Measurements from ENCODE around the gene AKR1B15. TPM values are rescaled to one million over a fixed set of nuclear protein-coding genes. Genes with fewer than 3 reads are reported as not detected.

AKR1B15 gene
- total RNA-seq, 6 experiments from 2014 or later, result not detected

- Mint-ChIP-seq H3K9me3 (no peaks in the 10 kb centered on the region), H3K27ac (peak overlapping the region; percentile 29; the same call in 1 of the 2 replicates), H3K4me3 (no peak overlapping the region), H3K36me3 (ENCODE audit: low read depth) (no peaks in the 10 kb centered on the region), H3K4me1 (ENCODE audit: low read depth) (peaks cover 62% of the 10 kb centered on the region), H3K27me3 (ENCODE audit: insufficient read depth) (no peaks in the 10 kb centered on the region)
- DNase-seq, result no peak
- TF ChIP-seq CTCF (IDR thresholded peaks at IDR 0.05), result no peak
Observed at GRCh38 chr7:134622303-134622995, 73.5 kb downstream of the AKR1B15 start.

- H3K27me3 Mint-ChIP-seq (ENCODE audit: insufficient read depth), result no peaks in the 10 kb centered on the region
- H3K36me3 Mint-ChIP-seq (ENCODE audit: low read depth), result no peaks in the 10 kb centered on the region
- no peak overlapping the region for H3K27ac Mint-ChIP-seq
- DNase-seq, result no peak
- TF ChIP-seq CTCF (IDR thresholded peaks at IDR 0.05), result no peak
- H3K4me1 Mint-ChIP-seq (ENCODE audit: low read depth), result peaks cover 54% of the 10 kb centered on the region
- no peaks in the 10 kb centered on the region for H3K9me3 Mint-ChIP-seq
- no peak overlapping the region for H3K4me3 Mint-ChIP-seq
Observed at GRCh38 chr7:134623193-134623592, 74.3 kb downstream of the AKR1B15 start.

GRCh38 chr7:134625550-134625949 is 76.6 kb downstream of the AKR1B15 start:
- no peak overlapping the region for H3K4me3 Mint-ChIP-seq
- no peaks in the 10 kb centered on the region for H3K36me3 Mint-ChIP-seq (ENCODE audit: low read depth)
- H3K4me1 Mint-ChIP-seq (ENCODE audit: low read depth), result peaks cover 44% of the 10 kb centered on the region
- H3K9me3 Mint-ChIP-seq, result no peaks in the 10 kb centered on the region
- peak overlapping the region; percentile 63 for H3K27ac Mint-ChIP-seq
- no peaks in the 10 kb centered on the region for H3K27me3 Mint-ChIP-seq (ENCODE audit: insufficient read depth)
- no peak for TF ChIP-seq CTCF (IDR thresholded peaks at IDR 0.05)
- DNase-seq, result peak; percentile 89

GRCh38 chr7:134627109-134627774 is 78.3 kb downstream of the AKR1B15 start:
- Mint-ChIP-seq H3K27ac (no peak overlapping the region), H3K36me3 (ENCODE audit: low read depth) (no peaks in the 10 kb centered on the region), H3K9me3 (no peaks in the 10 kb centered on the region), H3K4me3 (no peak overlapping the region), H3K27me3 (ENCODE audit: insufficient read depth) (no peaks in the 10 kb centered on the region), H3K4me1 (ENCODE audit: low read depth) (peaks cover 54% of the 10 kb centered on the region)
- no peak for DNase-seq
- TF ChIP-seq CTCF (IDR thresholded peaks at IDR 0.05), result no peak

- no peak overlapping the region for H3K27ac Mint-ChIP-seq
- DNase-seq, result no peak
- no peaks in the 10 kb centered on the region for H3K27me3 Mint-ChIP-seq (ENCODE audit: insufficient read depth)
- no peak overlapping the region for H3K4me3 Mint-ChIP-seq
- no peak for TF ChIP-seq CTCF (IDR thresholded peaks at IDR 0.05)
- H3K9me3 Mint-ChIP-seq, result no peaks in the 10 kb centered on the region
- H3K36me3 Mint-ChIP-seq (ENCODE audit: low read depth), result no peaks in the 10 kb centered on the region
- H3K4me1 Mint-ChIP-seq (ENCODE audit: low read depth), result peaks cover 51% of the 10 kb centered on the region
Observed at GRCh38 chr7:134627775-134628153, 78.9 kb downstream of the AKR1B15 start.

Measured in HFFc6 (cell line).